Neural cell (in vitro differentiated cells): Measurements from ENCODE around the gene DPP6. TPM values are rescaled to one million over a fixed set of nuclear protein-coding genes. Genes with fewer than 3 reads are reported as not detected.

ENCODE experiments used
- H2AFZ ChIP-seq: fragments of 200-600, 300-800 bp; sonication (generic), shearing (Covaris generic); 2 replicates; pipeline ENCODE4 v1.6.0; 2014; ENCODE audit warnings: low read depth, mild to moderate bottlenecking, antibody characterized with exemption, low read length, moderate library complexity
- H3F3A ChIP-seq: fragments of 200-600 bp; shearing (Covaris generic); 2 replicates; pipeline ENCODE4 v1.6.1; 2016; ENCODE audit warnings: mild to moderate bottlenecking, moderate library complexity, mixed read lengths, antibody characterized with exemption, low read length; ENCODE audit not compliant: insufficient read depth, poor library complexity, severe bottlenecking
- H3K27ac ChIP-seq: fragments of 200-600, 300-800 bp; sonication (generic), shearing (Covaris generic); 2 replicates; pipeline ENCODE4 v1.5.1; 2014; ENCODE audit warnings: mild to moderate bottlenecking, low read length, moderate library complexity
- H3K27me3 ChIP-seq: fragments of 300-800, 200-600 bp; sonication (generic), shearing (Covaris generic); 2 replicates; pipeline ENCODE4 v1.6.0; 2014; ENCODE audit warnings: mild to moderate bottlenecking, low read depth, low read length, moderate library complexity; ENCODE audit not compliant: insufficient read depth
- H3K36me3 ChIP-seq: fragments of 300-800, 200-600 bp; sonication (generic), shearing (Covaris generic); 2 replicates; pipeline ENCODE4 v1.5.1; 2014; ENCODE audit warnings: mild to moderate bottlenecking, antibody characterized with exemption, low read length, moderate library complexity; ENCODE audit not compliant: insufficient read depth
- H3K4me2 ChIP-seq: fragments of 300-800, 200-600 bp; sonication (generic), shearing (Covaris generic); 2 replicates; pipeline ENCODE4 v1.6.0; 2014; ENCODE audit warnings: mild to moderate bottlenecking, low read length
- H3K4me3 ChIP-seq: fragments of 300-800, 200-600 bp; sonication (generic), shearing (Covaris generic); 2 replicates; pipeline ENCODE4 v1.5.1; 2014; ENCODE audit warnings: mild to moderate bottlenecking, low read length, moderate library complexity
- H3K79me2 ChIP-seq: fragments of 200-600 bp; shearing (Covaris generic); replicated peaks from 2 replicates; pipeline ENCODE4 v1.6.0; 2014; ENCODE audit warnings: mild to moderate bottlenecking, low read length, moderate library complexity; ENCODE audit not compliant: insufficient read depth
- H3K9ac ChIP-seq: fragments of 300-800, 200-600 bp; sonication (generic), shearing (Covaris generic); 2 replicates; pipeline ENCODE4 v1.6.1; 2016; ENCODE audit warnings: mild to moderate bottlenecking, low read length, mixed read lengths
- H3K9me2 ChIP-seq: fragments of 200-600 bp; shearing (Covaris generic); 2 replicates; pipeline ENCODE4 v1.6.1; 2016; ENCODE audit warnings: mild to moderate bottlenecking, low read length, mixed read lengths; ENCODE audit not compliant: insufficient read depth
- H3K9me3 ChIP-seq: fragments of 200-600, 300-800 bp; sonication (generic), shearing (Covaris generic); 2 replicates; pipeline ENCODE4 v1.6.1; 2016; ENCODE audit warnings: mild to moderate bottlenecking, mixed run types, low read length, moderate library complexity, mixed read lengths
- H4K20me1 ChIP-seq: fragments of 200-600 bp; shearing (Covaris generic); 2 replicates; pipeline ENCODE4 v1.6.1; 2016; ENCODE audit warnings: mild to moderate bottlenecking, mixed run types; ENCODE audit not compliant: insufficient read depth
- EP300 ChIP-seq: fragments of 450-650 bp; conservative IDR thresholded peaks from 2 replicates; pipeline ENCODE4 v1.6.1; 2014; ENCODE audit warnings: antibody characterized with exemption, mild to moderate bottlenecking, moderate library complexity; ENCODE audit not compliant: poor library complexity, severe bottlenecking
- EZH2 ChIP-seq: fragments of 200-600, 300-800 bp; shearing (Covaris generic), sonication (generic); IDR thresholded peaks from 2 replicates; pipeline ENCODE4 v1.6.1; 2014; ENCODE audit warnings: antibody characterized with exemption, low read length, borderline replicate concordance, mild to moderate bottlenecking; ENCODE audit not compliant: insufficient read depth, poor library complexity, severe bottlenecking
- MXI1 ChIP-seq: fragments of 450-650 bp; conservative IDR thresholded peaks from 2 replicates; pipeline ENCODE4 v1.6.1; 2014; ENCODE audit warnings: antibody characterized with exemption, mild to moderate bottlenecking; ENCODE audit not compliant: poor library complexity, severe bottlenecking
- POLR2AphosphoS5 ChIP-seq: IDR thresholded peaks from 2 replicates; pipeline ENCODE4 v1.6.1; 2012
- RAD21 ChIP-seq: fragments of 450-650 bp; conservative IDR thresholded peaks from 2 replicates; pipeline ENCODE4 v1.6.1; 2014; ENCODE audit warnings: antibody characterized with exemption, mild to moderate bottlenecking, moderate library complexity
- REST ChIP-seq: IDR thresholded peaks from 2 replicates; pipeline ENCODE4 v1.6.1; 2012; ENCODE audit warnings: borderline replicate concordance
- SMC3 ChIP-seq: fragments of 450-650 bp; conservative IDR thresholded peaks from 2 replicates; pipeline ENCODE4 v1.6.1; 2014; ENCODE audit warnings: antibody characterized with exemption, mild to moderate bottlenecking, moderate library complexity; ENCODE audit not compliant: poor library complexity
- TAF1 ChIP-seq: IDR thresholded peaks from 2 replicates; pipeline ENCODE4 v1.6.1; 2012; ENCODE audit warnings: low read depth
- polyA plus RNA-seq: library from polyadenylated mRNA; depleted of rRNA; stranded (reverse); fragments of >200 nt; gene quantifications from 2 replicates; pipeline ENCODE4 v1.2.3, GENCODE V29; 2014
- TF ChIP-seq, protein P1 (sequence below): fragments of 450-650 bp; IDR thresholded peaks from 2 replicates; pipeline ENCODE4 v1.5.1; 2014; ENCODE audit warnings: antibody characterized with exemption, mild to moderate bottlenecking, moderate library complexity; ENCODE audit not compliant: poor library complexity, severe bottlenecking

Gene DPP6
- polyA plus RNA-seq, 1 donor from 2014 or later: 20.4 TPM

DNA sequence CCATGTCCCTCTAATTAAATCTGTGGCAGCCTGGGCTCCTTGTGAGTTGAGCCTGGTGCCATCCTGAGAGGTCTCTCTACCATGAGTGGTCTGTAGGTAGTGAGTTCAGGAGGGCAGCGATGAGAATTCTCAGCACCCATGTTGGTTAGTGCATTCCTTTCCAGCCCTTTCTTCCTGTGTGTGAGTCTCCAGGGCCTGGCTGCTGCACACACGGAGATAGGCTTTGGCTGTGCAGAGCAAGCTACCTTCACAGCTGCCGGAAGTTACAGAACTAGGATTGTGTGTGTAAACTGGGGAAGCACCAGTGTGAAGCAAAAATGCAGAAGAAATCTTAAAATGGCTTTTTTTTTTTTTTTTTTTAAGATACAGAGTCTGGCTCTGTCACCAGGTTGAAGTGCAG, 592.2 kb downstream of the DPP6 start:
- Histone ChIP-seq H3K9ac (no peak overlapping the region), H3K4me3 (no peak overlapping the region), H3K4me2 (no peak overlapping the region), H4K20me1 (no peaks in the 10 kb centered on the region), H3K9me3 (no peaks in the 10 kb centered on the region), H2AFZ (no peak overlapping the region), H3K27ac (no peak overlapping the region), H3K36me3 (no peaks in the 10 kb centered on the region), H3F3A (no peaks in the 10 kb centered on the region), H3K79me2 (no peaks in the 10 kb centered on the region), H3K9me2 (no peaks in the 10 kb centered on the region), H3K27me3 (no peaks in the 10 kb centered on the region)
- TF ChIP-seq RAD21: no peak
- TF ChIP-seq EZH2: no peak
- no peak for TF ChIP-seq SMC3
- TF ChIP-seq EP300: no peak
- TF ChIP-seq, protein P1, sequence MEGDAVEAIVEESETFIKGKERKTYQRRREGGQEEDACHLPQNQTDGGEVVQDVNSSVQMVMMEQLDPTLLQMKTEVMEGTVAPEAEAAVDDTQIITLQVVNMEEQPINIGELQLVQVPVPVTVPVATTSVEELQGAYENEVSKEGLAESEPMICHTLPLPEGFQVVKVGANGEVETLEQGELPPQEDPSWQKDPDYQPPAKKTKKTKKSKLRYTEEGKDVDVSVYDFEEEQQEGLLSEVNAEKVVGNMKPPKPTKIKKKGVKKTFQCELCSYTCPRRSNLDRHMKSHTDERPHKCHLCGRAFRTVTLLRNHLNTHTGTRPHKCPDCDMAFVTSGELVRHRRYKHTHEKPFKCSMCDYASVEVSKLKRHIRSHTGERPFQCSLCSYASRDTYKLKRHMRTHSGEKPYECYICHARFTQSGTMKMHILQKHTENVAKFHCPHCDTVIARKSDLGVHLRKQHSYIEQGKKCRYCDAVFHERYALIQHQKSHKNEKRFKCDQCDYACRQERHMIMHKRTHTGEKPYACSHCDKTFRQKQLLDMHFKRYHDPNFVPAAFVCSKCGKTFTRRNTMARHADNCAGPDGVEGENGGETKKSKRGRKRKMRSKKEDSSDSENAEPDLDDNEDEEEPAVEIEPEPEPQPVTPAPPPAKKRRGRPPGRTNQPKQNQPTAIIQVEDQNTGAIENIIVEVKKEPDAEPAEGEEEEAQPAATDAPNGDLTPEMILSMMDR: no peak
- TF ChIP-seq MXI1: no peak
- no peak for TF ChIP-seq REST
- no peak for TF ChIP-seq TAF1

DNA sequence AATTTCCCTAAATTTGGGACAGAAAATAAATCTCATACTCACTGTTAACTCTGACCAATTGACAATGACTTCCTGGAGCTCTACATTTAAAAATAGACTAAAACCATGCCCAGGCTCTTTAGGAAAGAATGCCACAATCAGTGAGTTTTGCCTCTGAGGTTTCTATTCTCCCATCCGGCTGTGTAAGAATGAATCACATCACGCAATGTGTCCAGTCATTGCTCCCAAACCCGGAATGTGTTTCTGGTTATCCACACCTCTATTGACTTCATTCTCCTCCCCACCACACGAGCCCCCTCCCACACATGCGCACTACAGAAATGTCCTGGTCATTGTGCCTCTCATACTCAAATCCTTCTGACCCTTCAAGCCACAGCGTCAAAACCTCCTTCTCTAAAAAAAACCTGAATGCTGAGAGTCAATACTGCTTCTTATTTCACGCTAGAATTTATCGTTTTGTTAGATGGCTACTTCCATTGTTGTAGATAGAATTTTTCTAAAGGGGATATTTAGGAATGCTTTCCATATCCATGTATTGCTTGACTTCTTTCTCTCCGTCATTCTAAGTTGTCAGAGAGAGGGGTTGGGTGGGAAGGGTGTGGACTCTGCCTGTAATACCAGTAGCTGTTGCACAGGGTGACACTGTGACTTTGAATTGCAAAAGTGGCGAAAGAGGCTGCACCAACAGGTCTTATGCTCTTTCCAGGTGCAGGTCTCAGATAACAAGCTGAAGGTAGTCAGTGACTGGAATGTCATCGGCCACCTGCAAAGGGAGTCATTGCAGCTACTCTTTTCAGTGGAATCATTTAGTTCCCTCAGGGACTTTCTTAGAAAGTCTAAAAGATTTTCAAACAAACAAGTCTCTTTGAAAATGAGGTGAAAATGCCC, 594.2 kb downstream of the DPP6 start:
- no peak overlapping the region for H2AFZ ChIP-seq
- no peaks in the 10 kb centered on the region for H3F3A ChIP-seq
- H3K9me3 ChIP-seq: peaks cover 7% of the 10 kb centered on the region
- no peaks in the 10 kb centered on the region for H3K36me3 ChIP-seq
- no peaks in the 10 kb centered on the region for H4K20me1 ChIP-seq
- no peak overlapping the region for H3K9ac ChIP-seq
- no peak overlapping the region for H3K4me3 ChIP-seq
- H3K27me3 ChIP-seq: no peaks in the 10 kb centered on the region
- no peaks in the 10 kb centered on the region for H3K9me2 ChIP-seq
- H3K27ac ChIP-seq: no peak overlapping the region
- H3K79me2 ChIP-seq: no peaks in the 10 kb centered on the region
- no peak for TF ChIP-seq EP300
- TF ChIP-seq MXI1: no peak
- TF ChIP-seq, protein P1: no peak
- no peak for TF ChIP-seq POLR2AphosphoS5
- no peak for TF ChIP-seq EZH2
- no peak for TF ChIP-seq REST
- TF ChIP-seq SMC3: no peak
- TF ChIP-seq TAF1: no peak
- no peak for TF ChIP-seq RAD21
- no peak overlapping the region for H3K4me2 ChIP-seq
